Stimulated activated CD4-positive, alpha-beta T cell treated with anti-CD3 and anti-CD28 coated beads, Interleukin-1b, Interleukin-23, amount 100 ng/mL, for 1 hour (primary cell): ENCODE data around the gene SCRT2.
A peak's percentile ranks its signal among the peaks of the same experiment; 100 is the strongest.
"Not testable (repeated sequence)": the region's sequence is repeated elsewhere in the genome, so short reads cannot be mapped to it uniquely, and the experiment has no call there.

Source experiments
- DNase-seq, 2 donors: peaks; one replicate each; pipeline ENCODE4 v3.0.0-alpha.2; 2020; ENCODE audit warnings: low read depth in 2 of 2

Gene SCRT2

DNA sequence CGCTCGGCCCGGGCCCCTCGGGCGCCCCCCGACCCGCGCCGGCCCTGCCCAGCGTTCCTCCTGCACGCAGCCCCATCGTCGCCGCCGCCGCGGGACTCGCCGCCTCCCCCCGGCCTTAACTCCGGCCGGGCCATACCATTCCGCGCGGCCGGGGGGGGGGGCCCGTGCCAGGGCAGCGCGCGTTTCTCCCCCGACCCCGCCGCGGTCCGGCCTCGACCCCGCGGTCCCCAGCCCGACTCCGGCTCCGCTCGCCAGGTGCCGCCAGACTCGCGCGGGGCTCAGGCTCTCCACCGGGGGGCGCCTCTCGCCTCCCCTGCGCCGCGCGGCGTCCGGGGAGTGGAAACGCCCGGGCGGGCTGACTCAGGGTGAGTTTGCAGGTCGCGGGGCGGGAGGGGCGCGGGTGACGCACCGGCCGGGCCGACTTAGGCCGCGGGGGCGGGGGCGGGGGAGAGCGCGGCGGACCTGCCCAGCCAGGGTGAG is 22.5 kb downstream of the SCRT2 start, which contains the start of gene SRXN1:
Gene SRXN1, minus strand, starts transcription at position 91 of the 480 bp plus-strand sequence. Its CDS starts 15 bp downstream, at position 76.
- DNase-seq, result peak; percentile 52 to 75

DNA sequence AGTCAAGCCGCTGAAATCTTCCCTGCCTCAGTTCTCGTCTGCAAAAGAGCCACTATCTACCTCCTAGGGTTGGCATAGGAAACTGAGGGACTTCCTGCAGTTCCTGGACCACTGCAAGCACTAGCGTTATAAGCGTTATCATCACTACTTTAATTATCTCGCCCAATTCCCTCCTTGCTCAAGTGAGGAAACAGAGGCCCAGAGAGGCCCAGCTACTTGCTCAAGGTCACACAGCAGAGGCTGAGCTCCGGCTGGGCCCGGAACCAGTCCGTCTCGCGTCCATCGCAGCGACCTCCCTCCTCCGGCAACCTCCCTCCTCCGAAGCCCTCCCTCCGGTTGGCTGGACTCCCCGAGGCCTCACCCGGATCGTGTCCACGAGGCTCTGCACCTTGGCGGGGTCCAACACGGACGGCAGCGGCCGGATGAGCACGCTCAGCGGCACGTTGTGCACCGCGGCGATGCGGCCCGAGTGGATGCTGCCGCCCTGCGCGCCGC is 22.9 kb downstream of the SCRT2 start:
- no peak for DNase-seq

DNA sequence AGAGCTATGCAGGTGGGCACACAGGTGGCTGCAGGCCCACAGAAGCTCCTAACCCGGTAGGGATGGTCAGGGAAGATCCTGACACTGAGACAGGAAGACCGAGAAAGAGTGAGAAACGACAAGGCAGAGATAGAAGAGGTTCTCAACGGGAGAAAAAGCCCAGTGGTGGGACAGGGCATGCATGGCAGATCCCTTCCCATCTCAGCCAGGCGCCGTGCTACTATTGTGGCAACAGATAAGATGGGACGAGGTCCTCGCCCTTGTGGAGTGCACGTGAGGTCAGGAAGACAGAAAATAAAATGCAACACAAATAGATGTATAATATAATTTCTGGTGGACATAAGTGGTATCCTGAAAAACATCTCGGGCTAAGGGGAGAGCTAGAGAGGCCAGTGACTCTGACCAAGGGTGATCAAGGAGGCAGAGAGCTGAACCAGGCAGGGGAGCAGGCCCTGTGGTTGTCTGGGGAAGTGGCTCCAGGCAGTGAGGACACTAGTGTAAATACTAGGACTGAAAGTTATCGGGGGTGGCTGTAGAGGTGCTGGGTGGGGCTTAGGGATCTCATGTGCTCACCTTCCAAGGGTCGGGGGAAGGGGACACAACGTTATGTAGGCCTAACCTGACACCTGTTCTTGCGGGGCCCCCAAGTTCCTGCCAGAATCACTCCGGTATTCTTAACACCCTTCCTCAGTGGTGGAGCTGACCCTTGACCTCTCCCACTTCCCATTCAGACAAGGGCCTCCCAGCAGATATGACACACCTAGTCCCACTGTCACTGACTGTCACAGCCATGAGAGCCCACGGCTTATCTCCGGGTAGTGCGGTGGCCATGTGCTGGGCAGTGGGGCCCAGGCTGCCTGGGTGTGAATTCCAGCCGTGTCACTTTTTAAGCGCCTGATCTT is 23.6 kb downstream of the SCRT2 start:
- no peak for DNase-seq

DNA sequence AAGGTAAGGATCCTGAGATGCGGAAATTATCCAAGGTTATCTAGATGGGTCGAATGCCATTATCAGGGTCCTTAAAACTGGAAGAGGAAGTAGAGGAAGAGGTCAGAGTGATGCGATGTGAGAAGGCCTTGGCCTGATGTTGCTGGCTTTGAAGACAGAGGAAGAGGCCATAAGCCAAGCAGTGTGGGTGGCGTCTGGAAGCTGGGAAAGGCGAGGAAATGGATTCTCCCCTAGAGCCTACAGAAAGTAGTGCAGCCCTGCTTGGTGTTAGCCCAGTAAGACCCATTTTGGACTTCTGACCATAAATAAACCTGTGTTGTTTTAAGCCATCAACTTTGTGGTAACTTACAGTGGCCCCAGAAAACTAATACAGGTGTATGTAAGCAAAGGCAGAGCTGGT is 24.6 kb downstream of the SCRT2 start:
- no peak for DNase-seq

DNA sequence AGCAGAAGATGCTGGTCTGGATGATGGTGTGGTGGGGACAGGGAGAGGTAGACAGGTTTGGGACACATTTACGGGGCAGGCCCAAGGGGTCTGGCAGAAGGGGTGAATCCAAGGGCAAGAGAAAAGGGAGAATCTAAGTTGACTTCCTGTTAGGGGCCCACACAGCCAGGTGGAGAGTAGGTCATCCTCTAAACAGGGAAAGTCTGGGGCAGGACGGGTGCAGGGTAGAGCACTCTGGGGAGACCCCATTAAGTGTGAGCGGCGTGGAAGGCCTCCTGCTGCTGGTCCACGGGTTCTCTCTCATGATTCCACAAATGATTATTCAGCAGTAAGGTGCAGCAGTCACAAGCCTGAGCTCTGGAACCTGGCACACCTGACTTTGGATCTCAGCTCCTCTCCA is 25.3 kb downstream of the SCRT2 start:
- no peak for DNase-seq

DNA sequence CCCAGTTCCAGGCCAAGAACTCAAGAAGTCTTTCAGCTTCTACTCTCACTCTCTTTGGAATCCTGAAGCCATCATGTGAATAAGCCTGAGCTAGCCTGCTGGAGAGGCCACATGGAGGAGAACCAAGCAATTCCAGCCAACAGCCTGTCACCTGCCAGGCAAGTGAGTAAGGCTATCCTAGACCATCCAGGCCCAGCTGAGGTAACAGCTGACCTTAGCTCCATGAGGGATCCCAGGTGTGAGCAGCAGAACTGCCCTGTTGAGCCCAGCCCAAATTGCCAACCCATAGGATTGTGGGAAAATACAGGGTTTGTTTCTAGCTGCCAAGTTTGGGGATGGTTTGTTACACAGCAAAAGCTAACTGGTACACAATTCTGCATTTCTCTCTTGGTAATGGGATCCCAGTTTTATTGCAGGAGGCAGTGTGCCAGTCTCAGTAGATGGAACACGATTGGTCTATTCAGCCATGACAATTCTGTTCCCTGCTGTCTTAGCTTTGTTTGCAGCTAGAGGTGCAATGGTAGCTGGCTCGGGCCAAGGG is 28.1 kb downstream of the SCRT2 start:
- DNase-seq, result no peak

DNA sequence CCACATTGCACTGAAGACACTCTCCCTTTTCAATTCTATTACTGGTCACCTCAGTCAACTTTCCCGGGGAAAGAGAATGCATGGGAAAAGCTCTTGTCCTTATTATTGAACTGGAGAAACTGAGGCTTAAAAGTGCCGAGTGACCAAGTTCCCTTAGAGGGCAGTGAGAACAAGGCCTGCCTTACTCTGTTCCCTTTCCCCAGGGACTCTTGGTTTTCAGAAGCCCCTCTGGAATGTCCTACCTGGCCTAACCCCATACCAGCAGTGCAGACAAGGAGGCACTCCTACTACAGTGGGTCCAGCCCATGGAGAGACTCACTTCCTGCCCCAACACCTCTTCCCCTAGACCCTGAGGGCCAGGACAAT is 28.8 kb downstream of the SCRT2 start:
- no peak for DNase-seq

DNA sequence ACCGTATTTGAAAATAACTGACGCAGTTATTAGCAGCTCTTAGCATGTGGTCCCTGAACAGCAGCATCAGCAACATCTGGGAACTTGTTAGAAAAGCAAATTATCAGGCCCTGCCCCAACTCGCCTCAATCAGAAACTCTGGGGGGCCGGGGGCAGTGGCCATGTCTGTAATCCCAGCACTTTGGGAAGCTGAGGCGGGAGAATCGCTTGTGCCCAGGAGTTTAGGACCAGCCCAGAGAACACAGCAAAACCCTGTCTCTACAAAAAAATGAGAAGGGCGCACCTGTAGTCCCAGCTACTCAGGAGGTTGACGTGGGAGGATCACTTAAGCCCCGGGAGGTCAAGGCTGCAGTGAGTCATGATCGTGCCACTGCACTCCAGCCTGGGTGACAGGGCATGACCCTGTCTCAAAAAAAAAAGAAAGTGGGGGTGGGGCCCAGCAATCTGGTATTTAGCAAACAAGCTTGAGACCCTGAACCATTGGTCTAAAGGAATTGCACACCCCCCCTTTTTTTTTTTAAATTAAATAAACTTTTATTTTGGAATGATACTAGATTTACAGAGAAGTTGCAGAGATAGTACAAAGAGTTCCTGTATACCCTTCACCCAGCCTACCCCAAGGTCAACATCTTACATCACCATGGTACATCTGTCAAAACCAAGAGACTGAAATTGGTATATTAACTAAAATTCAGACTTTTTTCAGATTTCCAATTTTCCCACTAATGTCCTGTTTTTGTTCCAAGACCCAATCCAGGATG is 29.3 kb downstream of the SCRT2 start:
- no peak for DNase-seq

DNA sequence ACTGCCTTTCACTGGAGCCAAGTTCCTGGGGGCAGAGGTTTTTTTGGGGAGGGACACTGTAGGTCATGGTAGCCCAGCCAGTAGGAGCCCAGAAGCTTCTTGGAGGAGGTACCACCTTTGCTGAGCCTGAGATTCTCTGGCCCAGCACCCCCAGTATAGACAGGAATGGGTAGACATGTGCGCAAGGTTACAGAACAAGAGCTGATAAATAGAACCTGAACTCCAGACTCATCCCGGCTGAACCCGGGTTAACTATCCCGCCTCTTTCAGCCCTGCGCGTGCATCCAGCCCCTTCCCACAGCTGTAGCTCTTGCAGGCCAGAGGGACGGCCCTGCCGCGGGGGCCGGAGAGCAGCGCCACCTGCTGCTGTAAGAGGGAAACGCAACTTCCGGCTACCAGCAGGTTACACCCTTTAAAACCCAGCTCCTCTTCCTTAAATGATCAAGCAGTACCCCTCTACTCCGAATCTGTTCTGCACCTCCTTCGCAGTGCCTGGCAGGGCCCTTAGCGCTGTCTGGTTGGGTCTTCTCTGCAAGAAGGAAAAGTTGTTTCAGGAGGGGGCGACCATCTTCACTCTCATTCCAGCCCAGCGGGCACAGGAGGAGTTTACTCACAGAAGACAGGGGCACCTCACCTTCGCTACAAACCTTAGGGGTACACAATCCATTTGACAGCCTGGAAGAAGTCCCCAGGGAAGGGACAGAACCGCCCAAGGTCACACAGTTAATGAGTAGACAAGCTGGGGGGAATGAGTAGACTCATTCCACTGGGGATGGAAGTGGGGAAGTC is 30.1 kb downstream of the SCRT2 start:
- DNase-seq, result peak; percentile 19 to 46

DNA sequence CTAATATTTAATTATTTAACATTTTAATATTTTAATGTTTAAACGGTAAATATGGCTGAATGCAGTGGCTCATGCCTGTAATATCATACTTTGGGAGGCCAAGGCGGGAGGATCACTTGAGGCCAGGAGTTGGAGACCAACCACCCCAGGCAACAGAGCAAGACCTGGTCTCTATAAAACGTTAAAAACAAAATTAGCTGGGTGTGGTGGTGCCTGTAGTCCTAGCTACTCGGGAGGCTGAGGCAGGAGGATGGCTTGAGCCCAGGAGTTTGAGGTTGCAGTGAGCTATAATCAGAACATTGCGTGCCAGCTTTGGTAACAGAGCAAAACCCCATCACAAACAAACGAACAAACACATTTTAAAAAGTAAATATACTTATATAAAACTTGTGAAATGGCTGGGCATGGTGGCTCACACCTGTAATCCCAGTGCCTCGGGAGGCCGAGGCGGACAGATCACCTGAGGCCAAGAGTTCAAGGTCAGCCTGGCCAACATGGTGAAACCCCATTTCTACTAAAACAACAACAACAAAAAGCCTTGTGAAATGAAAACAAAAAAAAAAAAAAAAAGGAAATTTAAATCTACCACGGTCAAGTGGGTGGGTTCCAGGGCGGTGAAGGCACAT is 30.8 kb downstream of the SCRT2 start:
- no peak for DNase-seq

DNA sequence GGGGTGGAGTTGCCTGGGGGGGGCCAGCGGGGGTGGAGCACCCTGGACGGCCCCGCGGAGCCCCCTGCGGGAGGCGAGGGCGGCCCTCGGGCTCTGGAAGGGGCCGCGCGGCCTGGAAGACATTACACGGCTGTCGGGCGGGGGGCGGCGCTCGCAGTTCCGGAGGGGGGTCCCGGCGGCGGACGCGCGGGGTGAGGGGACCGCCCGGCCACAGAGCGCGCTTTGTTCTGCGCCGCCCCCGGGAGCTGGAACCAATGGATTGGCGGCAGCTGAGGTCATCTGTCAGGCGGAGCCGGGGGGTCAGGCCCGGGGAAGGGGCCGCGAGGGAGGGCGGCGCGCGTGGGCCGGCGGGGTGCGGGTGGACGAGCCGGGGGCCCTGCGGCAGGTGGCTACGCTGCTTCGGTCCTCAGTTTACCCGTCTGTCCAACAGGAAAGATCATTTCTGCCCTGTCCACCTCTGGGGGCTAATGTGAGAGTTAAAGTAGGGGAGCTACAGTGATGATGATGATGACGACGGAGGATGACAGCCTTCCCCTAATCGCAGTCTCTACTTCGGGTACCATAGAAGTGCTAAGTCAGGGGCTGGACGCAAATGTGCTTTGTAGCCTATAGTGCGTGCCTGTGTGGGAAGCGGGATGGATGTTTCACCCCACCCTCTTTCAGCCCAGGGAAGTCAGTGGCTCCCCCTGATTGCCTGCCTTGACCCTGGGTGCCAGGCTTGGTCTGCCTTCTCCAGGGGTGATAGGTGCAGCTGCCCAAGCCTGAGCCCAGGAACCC is 33.0 kb downstream of the SCRT2 start:
- no peak for DNase-seq

DNA sequence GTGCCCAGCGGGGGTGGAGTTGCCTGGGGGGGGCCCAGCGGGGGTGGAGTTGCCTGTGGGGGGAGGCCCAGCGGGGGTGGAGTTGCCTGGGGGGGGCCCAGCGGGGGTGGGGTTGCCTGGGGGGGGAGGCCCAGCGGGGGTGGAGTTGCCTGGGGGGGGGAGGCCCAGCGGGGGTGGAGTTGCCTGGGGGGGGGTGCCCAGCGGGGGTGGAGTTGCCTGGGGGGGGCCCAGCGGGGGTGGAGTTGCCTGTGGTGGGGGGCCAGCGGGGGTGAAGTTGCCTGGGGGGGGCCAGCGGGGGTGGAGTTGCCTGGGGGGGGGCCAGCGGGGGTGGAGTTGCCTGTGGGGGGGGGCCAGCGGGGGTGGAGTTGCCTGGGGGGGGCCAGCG is 33.6 kb downstream of the SCRT2 start:
- not testable (repeated sequence) for DNase-seq

DNA sequence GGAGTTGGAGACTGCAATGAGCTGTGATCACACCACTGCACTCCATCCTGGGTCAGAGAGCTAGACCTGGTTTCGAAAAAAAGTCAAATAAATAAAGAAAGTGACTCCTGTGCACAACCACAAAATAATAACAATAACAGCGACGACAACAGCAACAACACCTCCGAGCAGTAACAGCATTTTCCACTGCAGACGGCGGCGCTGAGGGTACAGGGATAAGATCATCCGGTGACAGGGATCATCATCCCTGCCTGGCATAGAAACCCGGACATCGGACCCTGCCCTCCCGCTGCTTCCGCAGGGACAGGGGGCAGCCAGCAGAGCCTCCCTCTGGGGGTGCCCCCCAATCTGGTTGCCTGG is 34.1 kb downstream of the SCRT2 start:
- no peak for DNase-seq

DNA sequence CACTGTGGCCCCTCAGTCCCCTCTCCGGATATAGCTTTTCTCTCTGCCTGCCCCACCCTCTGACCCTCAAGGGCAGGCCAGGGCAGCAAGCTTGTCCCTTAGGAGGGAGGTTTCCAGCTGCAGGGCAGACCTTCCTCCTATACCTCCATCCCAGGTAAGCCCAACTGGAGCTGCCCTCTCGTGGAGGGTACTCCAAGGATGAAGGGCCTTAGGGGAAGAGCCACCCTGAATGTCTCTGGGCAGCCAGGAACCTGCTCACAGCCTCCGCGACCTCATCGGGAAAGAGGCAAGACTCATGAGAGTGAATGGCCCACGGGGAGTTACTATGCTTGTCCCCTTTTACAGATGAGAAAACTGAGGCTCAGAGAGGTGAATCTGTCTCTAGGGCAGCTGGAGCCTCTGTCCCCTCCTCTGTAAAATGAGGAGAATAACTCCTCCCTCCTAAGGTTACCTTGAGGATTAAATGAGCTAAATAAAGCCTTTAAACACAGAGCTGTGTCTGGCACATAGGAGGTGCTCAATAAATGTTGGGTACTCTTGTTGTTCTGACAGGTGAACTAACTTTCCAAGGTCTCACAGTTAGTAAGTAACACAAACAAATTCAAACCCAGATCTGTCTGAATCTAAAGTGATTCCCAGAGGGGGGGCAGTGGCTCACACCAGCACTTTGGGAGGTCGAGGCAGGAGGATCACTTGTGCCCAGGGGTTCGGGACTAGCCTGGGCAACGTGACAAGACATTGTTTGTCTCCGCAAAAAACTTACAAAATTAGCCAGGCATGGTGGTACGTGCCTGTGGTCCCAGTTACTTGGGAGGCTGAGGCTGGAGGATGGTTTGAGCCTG is 34.7 kb downstream of the SCRT2 start:
- no peak for DNase-seq

DNA sequence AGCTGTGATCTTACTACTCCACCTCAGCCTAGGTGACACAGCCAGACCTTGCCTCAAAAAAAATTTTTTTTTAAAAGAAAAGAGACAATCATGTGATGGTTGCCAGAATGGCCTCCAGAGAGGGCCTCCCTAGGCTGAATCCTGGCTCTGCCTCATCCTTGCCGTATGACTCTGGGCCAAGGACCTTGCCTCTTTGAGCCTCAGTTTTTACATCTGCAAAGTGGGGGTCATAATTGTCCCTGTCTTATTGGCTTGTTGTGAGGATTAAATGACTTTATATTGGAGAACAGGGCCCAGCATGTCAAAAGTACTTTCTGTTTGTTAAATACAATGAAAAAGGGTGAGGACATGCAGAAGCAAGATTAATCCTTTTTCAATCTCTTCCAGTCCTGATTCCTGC is 37.0 kb downstream of the SCRT2 start:
- DNase-seq, result no peak

DNA sequence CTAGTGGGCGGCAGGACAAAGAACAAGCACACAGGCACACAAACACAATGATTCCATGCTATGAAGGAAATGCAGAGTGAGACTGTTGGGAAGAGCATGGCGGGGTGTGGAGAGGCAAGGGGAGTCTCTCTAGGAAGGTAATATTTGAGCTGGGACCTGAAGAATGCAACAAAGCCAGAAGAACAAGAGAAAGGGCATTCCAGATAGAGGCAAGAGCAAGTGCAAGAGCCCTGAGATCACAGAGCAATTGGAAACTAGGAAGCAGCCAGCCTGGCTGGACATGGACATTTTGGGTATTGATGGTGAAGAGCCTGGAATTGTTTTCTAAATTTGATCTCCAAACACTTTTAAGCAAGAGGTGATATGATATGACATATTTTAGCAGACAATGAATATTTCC is 38.0 kb downstream of the SCRT2 start:
- no peak for DNase-seq

DNA sequence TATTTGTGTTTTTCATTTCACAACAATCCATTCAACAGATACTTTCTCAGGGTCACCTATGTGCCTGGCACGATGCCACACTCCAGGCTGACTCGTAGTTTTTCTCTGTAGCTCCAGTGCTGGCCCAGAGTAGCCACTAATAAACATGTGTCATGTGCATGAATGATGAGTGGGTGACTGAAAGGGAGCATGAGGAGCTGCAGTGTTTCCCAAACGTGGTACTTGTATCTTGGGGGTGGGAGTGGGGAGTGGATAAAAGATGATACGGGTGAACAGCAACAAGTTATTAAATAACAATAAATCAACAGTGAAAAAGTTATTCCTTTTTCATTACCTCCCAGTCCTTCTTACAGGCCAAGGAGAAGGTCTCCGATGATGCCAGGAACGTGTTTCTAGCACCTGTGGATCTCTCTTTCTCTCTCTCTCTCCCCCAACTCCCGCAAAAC is 39.7 kb downstream of the SCRT2 start:
- no peak for DNase-seq

DNA sequence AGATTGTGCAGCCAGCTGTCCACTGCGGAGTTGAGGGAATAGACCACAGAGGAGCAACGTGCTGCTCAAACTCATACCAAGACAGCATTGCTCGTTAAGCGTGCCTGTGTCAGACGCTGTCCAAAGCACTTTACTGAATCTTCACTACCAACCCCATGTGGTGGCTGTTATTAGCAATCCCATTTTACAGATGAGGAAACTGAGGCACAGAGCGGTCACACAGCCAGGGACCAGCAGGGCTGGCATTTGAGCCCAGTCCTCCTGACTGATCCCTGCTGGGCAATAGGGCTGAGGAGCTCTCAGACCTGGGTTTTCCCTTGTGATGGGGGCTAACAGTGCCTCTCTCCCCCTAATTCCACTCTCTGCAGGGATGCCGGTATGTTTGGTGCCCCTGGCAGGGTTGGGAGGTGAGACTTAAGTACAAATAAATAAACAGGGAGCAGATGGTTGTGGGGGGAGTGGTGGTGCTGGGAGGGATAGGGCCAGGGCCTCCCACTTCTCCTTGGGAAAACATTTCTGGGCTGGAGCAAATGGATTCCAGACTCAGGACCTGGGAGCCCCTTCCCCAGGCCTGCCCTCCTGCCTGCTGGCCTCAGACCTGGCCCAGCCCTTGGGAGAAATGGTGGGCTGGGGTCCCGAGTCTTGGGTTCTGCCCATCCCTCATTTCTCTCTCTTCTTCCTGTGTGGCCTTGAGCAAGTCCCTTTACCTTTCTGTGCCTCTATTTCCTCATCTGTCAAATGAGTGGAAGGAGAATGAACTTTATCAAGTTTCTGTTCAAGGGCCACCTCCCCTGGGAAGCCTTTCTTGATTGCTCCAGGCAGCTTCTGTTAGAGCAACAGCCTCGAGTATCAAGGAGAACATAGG is 40.3 kb downstream of the SCRT2 start:
- DNase-seq, result no peak
